HepG2 (cell line): ENCODE results near the gene HSPA1B. TPM values are rescaled to one million over a fixed set of nuclear protein-coding genes. Genes with fewer than 3 reads are reported as not detected.

Experiments
- FOXO1 ChIP-seq: sonication (generic); formaldehyde crosslinking; IDR thresholded peaks from 2 replicates; pipeline ENCODE4 v1.4.0; 2020; ENCODE audit warnings: missing genetic modification reagents
- RARG ChIP-seq: sonication (generic); formaldehyde crosslinking; IDR thresholded peaks from 2 replicates; pipeline ENCODE4 v1.4.0; 2020; ENCODE audit warnings: low read depth, mild to moderate bottlenecking, missing genetic modification reagents
- RBM39 ChIP-seq: fragments of 200-400 bp; formaldehyde crosslinking; IDR thresholded peaks from one replicate; pipeline ENCODE4 v1.6.1; 2018; ENCODE audit warnings: antibody characterized with exemption, mild to moderate bottlenecking, low read depth, low read length; ENCODE audit not compliant: poor library complexity, severe bottlenecking
- ZMYM3 ChIP-seq: sonication (generic); formaldehyde crosslinking; IDR thresholded peaks from 2 replicates; pipeline ENCODE4 v1.5.1; 2020; ENCODE audit warnings: mild to moderate bottlenecking, missing genetic modification reagents
- ZNF331 ChIP-seq: sonication (generic); formaldehyde crosslinking; IDR thresholded peaks from 2 replicates; pipeline ENCODE4 v1.4.0; 2020; ENCODE audit warnings: missing genetic modification reagents
- ZNF703 ChIP-seq: sonication (generic); formaldehyde crosslinking; IDR thresholded peaks from 2 replicates; pipeline ENCODE4 v1.5.1; 2020; ENCODE audit warnings: missing genetic modification reagents, mild to moderate bottlenecking, moderate library complexity, borderline replicate concordance
- ZSCAN22 ChIP-seq: sonication (generic); formaldehyde crosslinking; IDR thresholded peaks from 2 replicates; pipeline ENCODE4 v1.4.0; 2020; ENCODE audit warnings: mild to moderate bottlenecking, missing genetic modification reagents
- polyA plus RNA-seq, 8 experiments: library from polyadenylated mRNA; depleted of rRNA in 3 of 8; stranded (reverse) in 7 of 8; unstranded in 1 of 8; fragments of >200 nt; fragmentation: Illumina TruSeq in 4 of 8; extraction: Trizol in 4 of 8; gene quantifications; 2 replicates each; pipeline versions ENCODE4 v1.2.1 to v1.2.3, GENCODE V29; 2011 to 2016; ENCODE audit warnings: low read depth in 4 of 8, missing spikeins in 1 of 8, mixed read lengths in 1 of 8; ENCODE audit not compliant: insufficient read depth in 1 of 8
- total RNA-seq, 5 experiments: library from RNA; depleted of rRNA; stranded (reverse); fragments of >200 nt; fragmentation: Illumina TruSeq; extraction: Trizol; gene quantifications; 2 replicates each; pipeline ENCODE4 v1.2.3, GENCODE V29; 2016; ENCODE audit warnings: low read depth in 1 of 5
- TF ChIP-seq, protein P1 (sequence below), 2 experiments: fragments of 450-650 bp in 1 of 2; sonication (generic) in 1 of 2; formaldehyde crosslinking in 1 of 2; IDR thresholded peaks; 2 replicates each; pipeline versions ENCODE4 v1.6.1 to v1.8.0; 2016 to 2022; ENCODE audit warnings: antibody characterized with exemption in 1 of 2, mild to moderate bottlenecking in 1 of 2, missing genetic modification reagents in 1 of 2
- TF ChIP-seq, protein P2 (sequence below): IDR thresholded peaks from 2 replicates; pipeline ENCODE4 v1.6.1; 2016; ENCODE audit warnings: missing biosample characterization, missing genetic modification reagents, low read depth
- TF ChIP-seq, protein P3 (sequence below): sonication (generic); formaldehyde crosslinking; IDR thresholded peaks from 2 replicates; pipeline ENCODE4 v1.4.0; 2020; ENCODE audit warnings: mild to moderate bottlenecking, missing genetic modification reagents
- TF ChIP-seq, protein P4 (sequence below): sonication (generic); formaldehyde crosslinking; conservative IDR thresholded peaks from 2 replicates; pipeline ENCODE4 v1.4.0; 2020; ENCODE audit warnings: missing genetic modification reagents

HSPA1B gene
- total and polyA plus RNA-seq, 2 of the 13 experiments (the other 11 are each of a cell fraction or from before 2014, with no cell fraction given): 26.0 to 186 TPM

DNA sequence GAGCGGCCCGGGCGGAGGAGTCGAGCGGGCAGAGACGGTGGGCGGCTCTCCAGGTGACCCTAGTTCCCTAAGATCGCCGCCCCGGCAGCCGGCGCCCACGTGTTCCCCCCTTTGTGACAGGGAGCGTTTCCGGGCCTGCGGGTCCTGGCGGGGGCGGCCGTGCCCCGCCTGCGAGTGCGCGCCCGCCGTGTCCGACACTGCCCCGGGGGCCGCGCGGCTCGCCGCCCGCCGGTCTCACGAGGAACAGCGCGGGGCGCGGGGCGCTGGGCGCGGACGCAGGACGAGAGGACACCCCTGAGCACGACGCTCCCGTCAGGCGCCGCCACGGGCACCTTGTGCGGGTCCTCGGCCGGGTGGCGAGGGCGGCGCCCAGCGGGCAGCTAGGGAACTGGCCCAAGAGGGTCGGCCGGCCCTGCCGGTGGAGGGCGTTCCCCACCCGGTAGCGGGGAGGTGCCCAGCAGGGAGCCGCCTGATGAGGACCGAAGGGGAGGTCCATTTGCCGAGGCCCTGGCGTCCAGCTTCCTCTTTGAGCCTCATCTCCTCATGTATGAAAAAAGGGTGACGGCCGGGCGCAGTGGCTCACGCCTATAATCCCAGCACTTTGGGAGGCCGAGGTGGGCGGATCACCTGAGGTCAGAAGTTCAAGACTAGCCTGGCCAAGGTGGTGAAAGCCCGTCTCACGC, 31.8 kb upstream of the HSPA1B start, which contains the start of gene VARS1 (continued):
- TF ChIP-seq, protein P1, sequence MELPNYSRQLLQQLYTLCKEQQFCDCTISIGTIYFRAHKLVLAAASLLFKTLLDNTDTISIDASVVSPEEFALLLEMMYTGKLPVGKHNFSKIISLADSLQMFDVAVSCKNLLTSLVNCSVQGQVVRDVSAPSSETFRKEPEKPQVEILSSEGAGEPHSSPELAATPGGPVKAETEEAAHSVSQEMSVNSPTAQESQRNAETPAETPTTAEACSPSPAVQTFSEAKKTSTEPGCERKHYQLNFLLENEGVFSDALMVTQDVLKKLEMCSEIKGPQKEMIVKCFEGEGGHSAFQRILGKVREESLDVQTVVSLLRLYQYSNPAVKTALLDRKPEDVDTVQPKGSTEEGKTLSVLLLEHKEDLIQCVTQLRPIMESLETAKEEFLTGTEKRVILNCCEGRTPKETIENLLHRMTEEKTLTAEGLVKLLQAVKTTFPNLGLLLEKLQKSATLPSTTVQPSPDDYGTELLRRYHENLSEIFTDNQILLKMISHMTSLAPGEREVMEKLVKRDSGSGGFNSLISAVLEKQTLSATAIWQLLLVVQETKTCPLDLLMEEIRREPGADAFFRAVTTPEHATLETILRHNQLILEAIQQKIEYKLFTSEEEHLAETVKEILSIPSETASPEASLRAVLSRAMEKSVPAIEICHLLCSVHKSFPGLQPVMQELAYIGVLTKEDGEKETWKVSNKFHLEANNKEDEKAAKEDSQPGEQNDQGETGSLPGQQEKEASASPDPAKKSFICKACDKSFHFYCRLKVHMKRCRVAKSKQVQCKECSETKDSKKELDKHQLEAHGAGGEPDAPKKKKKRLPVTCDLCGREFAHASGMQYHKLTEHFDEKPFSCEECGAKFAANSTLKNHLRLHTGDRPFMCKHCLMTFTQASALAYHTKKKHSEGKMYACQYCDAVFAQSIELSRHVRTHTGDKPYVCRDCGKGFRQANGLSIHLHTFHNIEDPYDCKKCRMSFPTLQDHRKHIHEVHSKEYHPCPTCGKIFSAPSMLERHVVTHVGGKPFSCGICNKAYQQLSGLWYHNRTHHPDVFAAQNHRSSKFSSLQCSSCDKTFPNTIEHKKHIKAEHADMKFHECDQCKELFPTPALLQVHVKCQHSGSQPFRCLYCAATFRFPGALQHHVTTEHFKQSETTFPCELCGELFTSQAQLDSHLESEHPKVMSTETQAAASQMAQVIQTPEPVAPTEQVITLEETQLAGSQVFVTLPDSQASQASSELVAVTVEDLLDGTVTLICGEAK (IDR thresholded peaks at IDR 0.05): no peak
- TF ChIP-seq, protein P1 (CRISPR knock-in tag; IDR thresholded peaks at IDR 0.05): no peak; the same call in 1 of the 2 replicates
- TF ChIP-seq, protein P2, sequence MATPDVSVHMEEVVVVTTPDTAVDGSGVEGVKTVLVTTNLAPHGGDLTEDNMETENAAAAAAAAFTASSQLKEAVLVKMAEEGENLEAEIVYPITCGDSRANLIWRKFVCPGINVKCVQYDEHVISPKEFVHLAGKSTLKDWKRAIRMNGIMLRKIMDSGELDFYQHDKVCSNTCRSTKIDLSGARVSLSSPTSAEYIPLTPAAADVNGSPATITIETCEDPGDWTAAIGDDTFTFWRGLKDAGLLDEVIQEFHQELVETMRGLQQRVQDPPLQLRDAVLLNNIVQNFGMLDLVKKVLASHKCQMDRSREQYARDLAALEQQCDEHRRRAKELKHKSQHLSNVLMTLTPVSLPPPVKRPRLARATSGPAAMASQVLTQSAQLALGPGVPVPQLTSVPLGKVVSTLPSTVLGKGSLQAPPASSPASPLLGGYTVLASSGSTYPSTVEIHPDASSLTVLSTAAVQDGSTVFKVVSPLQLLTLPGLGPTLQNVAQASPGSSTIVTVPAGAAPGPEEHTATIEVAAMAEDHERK: no peak
- peak; percentile 78; the same call in 1 of the 2 replicates for TF ChIP-seq RARG
- TF ChIP-seq FOXO1 (CRISPR knock-in tag): no peak; the same call in 1 of the 2 replicates
- TF ChIP-seq, protein P3, sequence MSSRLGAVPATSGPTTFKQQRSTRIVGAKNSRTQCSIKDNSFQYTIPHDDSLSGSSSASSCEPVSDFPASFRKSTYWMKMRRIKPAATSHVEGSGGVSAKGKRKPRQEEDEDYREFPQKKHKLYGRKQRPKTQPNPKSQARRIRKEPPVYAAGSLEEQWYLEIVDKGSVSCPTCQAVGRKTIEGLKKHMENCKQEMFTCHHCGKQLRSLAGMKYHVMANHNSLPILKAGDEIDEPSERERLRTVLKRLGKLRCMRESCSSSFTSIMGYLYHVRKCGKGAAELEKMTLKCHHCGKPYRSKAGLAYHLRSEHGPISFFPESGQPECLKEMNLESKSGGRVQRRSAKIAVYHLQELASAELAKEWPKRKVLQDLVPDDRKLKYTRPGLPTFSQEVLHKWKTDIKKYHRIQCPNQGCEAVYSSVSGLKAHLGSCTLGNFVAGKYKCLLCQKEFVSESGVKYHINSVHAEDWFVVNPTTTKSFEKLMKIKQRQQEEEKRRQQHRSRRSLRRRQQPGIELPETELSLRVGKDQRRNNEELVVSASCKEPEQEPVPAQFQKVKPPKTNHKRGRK (CRISPR knock-in tag): no peak
- TF ChIP-seq ZSCAN22 (CRISPR knock-in tag): no peak; the same call in 1 of the 2 replicates
- peak; percentile 94 for TF ChIP-seq ZMYM3 (CRISPR knock-in tag)
- no peak; the same call in 1 of the 2 replicates for TF ChIP-seq ZNF703 (CRISPR knock-in tag)
- TF ChIP-seq RBM39: no peak
- TF ChIP-seq, protein P4, sequence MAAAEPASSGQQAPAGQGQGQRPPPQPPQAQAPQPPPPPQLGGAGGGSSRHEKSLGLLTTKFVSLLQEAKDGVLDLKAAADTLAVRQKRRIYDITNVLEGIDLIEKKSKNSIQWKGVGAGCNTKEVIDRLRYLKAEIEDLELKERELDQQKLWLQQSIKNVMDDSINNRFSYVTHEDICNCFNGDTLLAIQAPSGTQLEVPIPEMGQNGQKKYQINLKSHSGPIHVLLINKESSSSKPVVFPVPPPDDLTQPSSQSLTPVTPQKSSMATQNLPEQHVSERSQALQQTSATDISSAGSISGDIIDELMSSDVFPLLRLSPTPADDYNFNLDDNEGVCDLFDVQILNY: no peak
- TF ChIP-seq ZNF331 (CRISPR knock-in tag): peak; percentile 79
